ENCODE results near the gene TBC1D2. TPM values are rescaled to one million over a fixed set of nuclear protein-coding genes. Genes with fewer than 3 reads are reported as not detected.
A peak's percentile ranks its signal among the peaks of the same experiment; 100 is the strongest.

TBC1D2 gene
- total RNA-seq, 2 experiments from 2014 or later = 2.7 to 5.0 TPM

DNA sequence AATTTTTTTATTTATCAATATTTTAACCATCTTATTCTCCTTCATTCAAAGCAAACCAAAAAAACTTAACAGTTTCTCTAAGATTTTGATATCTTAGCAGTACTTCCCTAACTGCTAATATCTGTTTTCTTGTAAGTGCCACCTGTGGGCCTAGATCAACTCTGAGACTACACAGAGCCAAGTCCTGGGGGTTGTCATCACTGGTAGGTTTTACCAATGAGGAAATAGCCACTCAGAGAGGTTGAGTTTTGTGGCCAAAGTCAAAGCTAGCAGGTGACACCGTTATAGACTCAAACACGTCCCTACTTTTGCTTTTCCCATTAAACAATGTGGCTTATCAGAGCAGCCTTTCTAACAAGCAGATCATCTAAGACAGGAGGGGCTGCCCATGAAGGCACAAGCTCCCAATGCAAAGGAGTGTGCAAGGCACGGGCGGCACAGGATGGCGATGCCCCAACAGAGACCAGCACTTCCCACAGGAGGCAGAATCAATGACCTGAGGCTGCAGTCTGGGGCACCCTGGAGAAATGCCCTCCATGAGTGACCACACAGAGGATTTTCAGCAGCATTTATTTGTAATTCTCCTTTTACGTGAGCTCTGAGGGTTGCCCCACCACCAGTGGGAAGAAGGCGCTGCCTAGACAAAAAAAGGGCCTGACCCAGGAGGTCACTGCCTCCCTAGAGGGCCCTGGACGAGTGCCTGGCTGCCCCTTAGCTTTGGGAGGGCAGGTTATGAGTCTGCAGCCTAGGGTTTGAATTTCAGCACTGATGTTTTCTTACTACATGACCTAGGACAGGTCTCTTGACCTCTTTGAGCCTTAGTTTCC, 7.4 kb downstream of the TBC1D2 start:
- Mint-ChIP-seq H3K4me3 (no peak overlapping the region), H3K9me3 (ENCODE audit: low read depth) (no peaks in the 10 kb centered on the region), H3K27ac (no peak overlapping the region), H3K27me3 (no peaks in the 10 kb centered on the region), H3K4me1 (peaks cover 14% of the 10 kb centered on the region), H3K36me3 (no peaks in the 10 kb centered on the region)
- CTCF ChIA-PET = interaction anchor here (0.9 to 1.6 kb wide), 4 partner anchors 8 to 42 kb away, joined by 3 to 5 read pairs (median 4); no protein-coding TSS in a partner anchor
- no peak for ATAC-seq
- no peak for DNase-seq

DNA sequence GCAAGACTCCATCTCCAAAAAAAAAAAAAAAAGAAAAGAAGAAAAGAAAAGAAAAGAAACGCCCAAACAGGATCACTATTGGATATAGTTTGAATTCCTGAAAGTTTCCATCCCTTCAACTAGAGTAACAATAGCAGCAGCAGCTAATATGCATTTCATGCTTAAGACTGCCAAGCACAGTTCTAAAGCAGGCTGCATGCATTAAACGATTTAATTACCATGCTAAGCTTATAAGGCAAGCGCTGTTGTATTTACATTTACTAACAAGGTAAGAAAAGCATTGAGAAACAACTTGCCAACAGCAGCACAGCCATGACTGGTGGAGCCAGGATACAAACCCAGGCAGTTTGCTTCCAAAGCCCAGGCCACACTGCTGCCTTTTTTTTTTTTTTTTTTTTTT, 13.0 kb downstream of the TBC1D2 start:
- no peaks in the 10 kb centered on the region for H3K27me3 Mint-ChIP-seq
- H3K4me3 Mint-ChIP-seq = no peak overlapping the region
- ATAC-seq (no peak), DNase-seq (no peak)
- no peaks in the 10 kb centered on the region for H3K4me1 Mint-ChIP-seq
- CTCF ChIA-PET = no interaction called here
- H3K9me3 Mint-ChIP-seq (ENCODE audit: low read depth) = no peaks in the 10 kb centered on the region
- no peak overlapping the region for H3K27ac Mint-ChIP-seq
- H3K36me3 Mint-ChIP-seq = no peaks in the 10 kb centered on the region

DNA sequence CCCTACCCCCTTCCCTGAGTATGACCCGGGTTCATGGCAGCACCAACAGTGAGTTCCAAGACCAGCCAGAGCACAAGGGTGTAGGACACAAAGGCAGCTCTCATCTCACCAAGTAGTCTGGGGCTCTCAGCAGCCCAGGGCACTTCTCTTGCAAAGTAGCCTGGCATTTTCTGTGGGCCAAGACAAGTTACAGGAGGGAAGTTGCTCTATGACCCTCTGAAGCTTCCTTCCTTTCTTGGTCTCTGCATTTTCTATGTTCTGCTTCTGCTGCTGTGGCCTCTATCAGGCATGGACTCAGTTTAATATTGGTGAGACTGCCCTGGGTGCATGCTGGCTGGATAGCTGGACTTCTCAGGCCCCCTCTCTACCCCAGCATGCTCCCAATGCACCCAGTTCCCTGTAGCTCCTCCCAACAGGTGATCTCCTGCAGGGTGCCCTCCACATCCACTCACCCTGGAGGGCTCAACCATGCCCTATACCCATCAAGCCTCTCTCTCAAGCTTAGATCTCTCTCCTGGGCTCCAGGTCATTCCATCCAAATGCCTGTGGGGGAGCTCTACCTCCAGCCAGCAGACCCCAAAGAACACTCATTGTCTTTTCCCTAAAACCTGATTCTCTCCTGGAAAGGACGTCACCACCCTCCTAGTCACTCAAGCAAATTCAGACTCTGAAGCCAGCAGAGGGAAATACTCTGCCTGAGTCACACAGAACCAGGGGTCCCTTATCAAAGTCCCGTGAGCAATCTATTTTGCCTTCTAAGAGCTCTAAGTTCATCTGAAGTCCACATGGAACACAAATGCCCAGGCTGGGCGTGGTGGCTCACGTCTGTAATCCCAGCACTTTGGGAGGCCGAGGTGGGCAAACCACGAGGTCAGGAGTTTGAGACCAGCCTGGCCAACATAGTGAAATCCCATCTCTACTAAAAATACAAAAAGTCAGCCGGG, 13.8 kb downstream of the TBC1D2 start:
- H3K36me3 Mint-ChIP-seq = no peaks in the 10 kb centered on the region
- CTCF ChIA-PET = interaction anchor here (0.9 to 1.7 kb wide), 3 partner anchors 22 to 123 kb away, joined by 3 to 5 read pairs (median 5); partner anchors contain the start of gene TRIM14
- DNase-seq (no peak), ATAC-seq (no peak)
- no peaks in the 10 kb centered on the region for H3K27me3 Mint-ChIP-seq
- H3K4me3 Mint-ChIP-seq = no peak overlapping the region
- H3K9me3 Mint-ChIP-seq (ENCODE audit: low read depth) = no peaks in the 10 kb centered on the region
- H3K4me1 Mint-ChIP-seq = no peaks in the 10 kb centered on the region
- H3K27ac Mint-ChIP-seq = peak overlapping the region; percentile 6

DNA sequence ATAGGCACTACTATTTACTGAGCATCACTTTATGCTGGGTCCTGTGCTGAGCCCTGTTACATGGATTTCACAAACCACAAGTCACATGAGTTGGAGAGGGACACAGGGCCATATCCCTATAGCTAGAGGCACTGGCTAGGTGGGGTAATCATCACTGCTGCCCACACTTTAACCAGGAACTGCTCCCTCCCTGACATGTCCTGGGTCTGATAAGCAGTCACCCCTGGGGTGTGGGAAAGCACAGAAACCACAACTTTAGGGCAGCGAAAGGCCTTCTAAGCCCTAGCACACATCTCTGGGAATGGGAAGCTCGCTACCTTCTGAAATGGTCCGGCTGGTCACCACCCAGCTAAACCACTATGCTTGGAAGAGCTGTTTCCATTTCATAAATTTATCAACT, 15.0 kb downstream of the TBC1D2 start:
- no peak for ATAC-seq
- no peaks in the 10 kb centered on the region for H3K36me3 Mint-ChIP-seq
- H3K4me3 Mint-ChIP-seq = no peak overlapping the region
- no peaks in the 10 kb centered on the region for H3K27me3 Mint-ChIP-seq
- H3K9me3 Mint-ChIP-seq (ENCODE audit: low read depth) = no peaks in the 10 kb centered on the region
- CTCF ChIA-PET = interaction anchor here (1.4 to 1.7 kb wide), 2 partner anchors 23 to 122 kb away, joined by 5 read pairs; partner anchors contain the start of gene TRIM14
- no peaks in the 10 kb centered on the region for H3K4me1 Mint-ChIP-seq
- no peak for DNase-seq
- no peak overlapping the region for H3K27ac Mint-ChIP-seq

DNA sequence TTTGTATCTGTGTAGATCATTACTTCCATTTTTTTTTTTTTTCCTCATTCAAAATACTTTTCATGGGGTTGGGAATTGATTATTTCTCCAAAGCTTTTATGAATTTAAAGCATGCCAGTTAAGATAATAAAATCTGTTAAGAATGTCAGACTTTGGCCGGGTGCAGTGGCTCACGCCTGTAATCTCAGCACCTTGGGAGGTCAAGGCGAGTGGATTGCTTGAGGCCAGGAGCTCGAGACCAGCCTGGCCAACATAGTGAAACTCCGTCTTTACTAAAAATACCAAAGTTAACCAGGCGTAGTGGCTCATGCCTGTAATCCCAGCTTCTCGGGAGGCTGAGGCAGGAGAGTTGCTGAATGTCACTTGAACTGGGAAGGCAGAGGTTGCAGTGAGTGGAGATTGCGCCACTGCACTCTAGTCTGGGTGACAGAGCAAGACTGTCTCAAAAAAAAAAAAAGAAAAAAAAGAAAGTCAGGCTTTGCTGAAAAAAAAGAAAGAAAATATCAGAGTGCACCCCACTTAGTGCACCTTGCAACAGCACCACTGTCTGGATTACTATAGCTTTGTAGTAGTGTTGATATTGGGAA, 18.5 kb downstream of the TBC1D2 start:
- H3K4me1 Mint-ChIP-seq = no peaks in the 10 kb centered on the region
- H3K9me3 Mint-ChIP-seq (ENCODE audit: low read depth) = no peaks in the 10 kb centered on the region
- CTCF ChIA-PET = interaction anchor here (0.7 to 2.1 kb wide), 4 partner anchors 10 to 173 kb away, joined by 3 to 5 read pairs (median 3); no protein-coding TSS in a partner anchor
- H3K4me3 Mint-ChIP-seq = no peak overlapping the region
- no peaks in the 10 kb centered on the region for H3K36me3 Mint-ChIP-seq
- H3K27ac Mint-ChIP-seq = no peak overlapping the region
- DNase-seq (no peak), ATAC-seq (no peak)
- no peaks in the 10 kb centered on the region for H3K27me3 Mint-ChIP-seq

DNA sequence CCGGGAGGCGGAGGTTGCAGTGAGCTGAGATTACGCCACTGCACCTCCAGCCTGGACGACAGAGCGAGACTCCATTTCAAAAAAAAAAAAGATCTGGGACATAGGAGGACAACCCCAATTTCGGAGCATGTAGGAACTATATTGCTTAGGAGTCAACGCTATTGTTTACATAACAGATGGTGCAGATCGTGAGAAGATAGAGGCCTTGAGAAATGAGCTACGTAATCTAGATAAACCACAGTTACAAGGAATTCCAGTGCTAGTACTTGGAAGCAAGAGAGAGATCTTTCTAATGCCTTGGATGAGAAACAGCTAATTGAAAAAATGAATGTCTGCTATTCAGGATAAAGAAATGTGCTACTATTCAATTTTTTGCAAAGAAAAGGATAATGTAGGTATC, 20.3 kb downstream of the TBC1D2 start:
- DNase-seq (no peak), ATAC-seq (no peak)
- no peak overlapping the region for H3K27ac Mint-ChIP-seq
- H3K36me3 Mint-ChIP-seq = no peaks in the 10 kb centered on the region
- H3K9me3 Mint-ChIP-seq (ENCODE audit: low read depth) = no peaks in the 10 kb centered on the region
- CTCF ChIA-PET = interaction anchor here (1.2 to 2.1 kb wide), 5 partner anchors 9 to 116 kb away, joined by 3 to 5 read pairs (median 4); partner anchors contain the start of gene TRIM14
- no peak overlapping the region for H3K4me3 Mint-ChIP-seq
- no peaks in the 10 kb centered on the region for H3K4me1 Mint-ChIP-seq
- no peaks in the 10 kb centered on the region for H3K27me3 Mint-ChIP-seq

DNA sequence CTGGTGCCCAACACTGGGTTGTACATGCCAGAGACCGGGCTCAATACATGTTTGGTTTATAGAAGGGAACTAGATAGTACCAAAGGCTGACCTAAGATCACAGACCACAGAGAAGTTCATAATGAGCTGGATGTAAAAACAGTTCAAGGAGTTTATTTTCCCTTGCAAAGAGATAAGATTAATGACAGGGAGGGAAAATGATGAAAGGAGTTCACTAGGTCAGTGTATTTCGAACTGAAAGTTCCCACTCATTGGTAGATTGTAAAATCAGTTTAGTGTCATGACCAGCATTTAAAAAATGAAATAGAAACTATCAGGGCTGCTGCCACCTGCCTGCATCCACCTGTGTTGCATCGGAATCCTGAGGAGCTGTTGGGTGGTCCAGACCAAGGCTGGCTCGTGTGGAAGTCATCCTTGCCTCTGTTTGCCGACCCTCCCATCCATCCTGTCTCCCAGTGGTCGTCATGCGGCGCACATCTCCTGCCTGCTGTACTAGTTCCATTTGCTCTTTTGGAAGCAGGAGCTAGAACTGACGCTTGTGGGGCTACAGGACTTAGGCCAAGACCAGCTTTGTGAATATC, 21.1 kb downstream of the TBC1D2 start:
- no peaks in the 10 kb centered on the region for H3K9me3 Mint-ChIP-seq (ENCODE audit: low read depth)
- CTCF ChIA-PET = interaction anchor here (0.9 to 1.5 kb wide), 6 partner anchors 8 to 160 kb away, joined by 3 to 4 read pairs (median 4); partner anchors contain the start of gene TRIM14
- H3K4me1 Mint-ChIP-seq = no peaks in the 10 kb centered on the region
- no peak for ATAC-seq
- H3K36me3 Mint-ChIP-seq = no peaks in the 10 kb centered on the region
- no peak overlapping the region for H3K27ac Mint-ChIP-seq
- DNase-seq = no peak
- no peaks in the 10 kb centered on the region for H3K27me3 Mint-ChIP-seq
- no peak overlapping the region for H3K4me3 Mint-ChIP-seq

DNA sequence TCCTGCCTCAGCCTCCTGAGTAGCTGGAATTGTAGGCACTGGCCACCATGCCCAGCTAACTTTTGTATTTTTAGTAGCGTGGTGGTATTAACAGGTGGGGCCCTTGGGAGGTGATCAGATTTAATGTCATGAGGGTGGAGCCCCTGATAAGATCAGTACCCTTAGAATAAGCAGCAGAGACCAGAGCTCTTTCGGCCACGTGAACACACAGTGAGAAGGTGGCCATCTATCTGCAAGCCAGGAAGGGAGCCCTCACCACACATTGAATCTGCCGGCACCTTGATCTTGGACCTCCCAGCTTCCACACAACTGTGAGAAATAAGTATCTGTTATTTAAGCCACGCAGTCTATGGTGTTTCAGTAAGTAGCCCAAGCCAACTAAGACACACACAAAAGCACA, 22.5 kb downstream of the TBC1D2 start:
- H3K4me3 Mint-ChIP-seq = no peak overlapping the region
- no peaks in the 10 kb centered on the region for H3K4me1 Mint-ChIP-seq
- DNase-seq (no peak), ATAC-seq (no peak)
- H3K27ac Mint-ChIP-seq = no peak overlapping the region
- CTCF ChIA-PET = interaction anchor here (0.7 to 1.2 kb wide), 3 partner anchors 8 to 54 kb away, joined by 3 to 4 read pairs (median 3); no protein-coding TSS in a partner anchor
- H3K9me3 Mint-ChIP-seq (ENCODE audit: low read depth) = no peaks in the 10 kb centered on the region
- no peaks in the 10 kb centered on the region for H3K36me3 Mint-ChIP-seq
- H3K27me3 Mint-ChIP-seq = no peaks in the 10 kb centered on the region

DNA sequence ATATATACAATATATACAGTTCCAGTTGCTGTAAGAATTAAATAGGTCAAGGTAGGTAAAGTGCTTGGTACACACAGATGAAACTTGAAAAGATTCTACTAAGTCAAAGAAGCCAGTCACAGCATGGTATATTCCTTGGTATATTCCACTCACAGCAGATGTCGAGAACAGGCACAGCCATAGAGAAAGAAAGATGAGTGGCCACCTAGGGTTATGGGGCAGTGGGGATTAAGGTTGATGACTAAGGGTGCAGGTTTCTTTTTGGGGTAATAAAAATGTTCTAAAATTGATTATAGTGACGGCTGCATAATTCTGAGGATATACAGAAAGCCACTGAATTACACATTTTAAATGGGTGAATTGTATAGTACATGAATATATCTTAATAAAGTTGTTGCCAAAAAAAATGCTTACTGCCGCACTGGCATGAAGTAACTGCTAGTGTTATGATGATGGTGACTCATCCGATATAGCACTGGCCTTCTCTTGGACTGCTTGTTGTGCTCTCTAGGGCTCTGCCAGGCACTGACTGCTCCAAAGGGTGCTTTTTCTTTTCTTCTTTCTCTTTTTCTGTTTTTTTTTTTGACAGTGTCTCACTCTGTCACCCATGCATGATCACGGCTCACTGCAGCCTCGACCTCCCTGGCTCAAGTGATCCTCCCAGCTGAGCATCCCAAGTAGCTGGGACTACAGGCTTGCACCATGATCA, 23.5 kb downstream of the TBC1D2 start:
- ATAC-seq (no peak), DNase-seq (no peak)
- no peaks in the 10 kb centered on the region for H3K27me3 Mint-ChIP-seq
- H3K27ac Mint-ChIP-seq = no peak overlapping the region
- CTCF ChIA-PET = no interaction called here
- no peaks in the 10 kb centered on the region for H3K9me3 Mint-ChIP-seq (ENCODE audit: low read depth)
- no peak overlapping the region for H3K4me3 Mint-ChIP-seq
- H3K4me1 Mint-ChIP-seq = no peaks in the 10 kb centered on the region
- no peaks in the 10 kb centered on the region for H3K36me3 Mint-ChIP-seq

DNA sequence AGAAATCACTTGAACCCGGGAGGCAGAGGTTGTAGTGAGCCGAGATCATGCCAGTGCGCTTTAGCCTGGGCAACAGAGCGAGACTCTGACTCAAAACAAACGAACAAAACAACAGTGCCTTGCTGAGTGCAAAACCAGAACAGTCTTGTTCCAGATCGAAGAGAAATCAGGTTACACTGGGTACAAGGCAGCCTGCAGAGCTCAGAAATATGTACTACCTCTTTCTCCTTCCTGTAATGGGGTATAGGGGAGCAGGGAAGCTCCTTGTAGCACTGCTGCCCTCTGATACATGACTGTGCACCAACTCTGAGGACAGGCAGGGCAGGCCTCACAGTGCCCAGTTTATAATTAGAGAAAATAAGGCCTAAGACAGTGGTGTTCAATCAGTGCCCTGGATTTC, 24.7 kb downstream of the TBC1D2 start:
- CTCF ChIA-PET = no interaction called here
- Mint-ChIP-seq H3K4me3 (no peak overlapping the region), H3K27me3 (no peaks in the 10 kb centered on the region), H3K36me3 (no peaks in the 10 kb centered on the region), H3K27ac (no peak overlapping the region), H3K9me3 (ENCODE audit: low read depth) (no peaks in the 10 kb centered on the region), H3K4me1 (no peaks in the 10 kb centered on the region)
- no peak for DNase-seq
- ATAC-seq = no peak

DNA sequence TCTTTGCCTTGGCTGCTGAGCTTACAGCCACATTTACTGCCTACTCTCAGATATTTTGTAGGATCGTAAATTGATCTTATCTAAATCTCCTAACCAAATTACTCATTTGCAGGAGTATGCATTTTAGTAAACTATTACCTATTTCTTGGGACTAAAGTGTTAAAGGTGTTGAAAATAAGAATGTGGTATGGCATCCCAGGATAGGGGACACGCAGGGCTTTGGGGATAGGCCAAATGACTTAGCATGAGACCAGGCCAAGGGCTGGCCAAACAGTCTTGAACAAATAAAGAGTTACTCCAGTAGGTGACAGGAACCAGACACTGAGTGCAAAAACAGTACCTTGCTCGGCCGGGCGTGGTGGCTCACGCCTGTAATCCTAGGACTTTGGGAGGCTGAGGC, 25.1 kb downstream of the TBC1D2 start:
- Mint-ChIP-seq H3K4me3 (no peak overlapping the region), H3K27me3 (no peaks in the 10 kb centered on the region)
- no peak for DNase-seq

DNA sequence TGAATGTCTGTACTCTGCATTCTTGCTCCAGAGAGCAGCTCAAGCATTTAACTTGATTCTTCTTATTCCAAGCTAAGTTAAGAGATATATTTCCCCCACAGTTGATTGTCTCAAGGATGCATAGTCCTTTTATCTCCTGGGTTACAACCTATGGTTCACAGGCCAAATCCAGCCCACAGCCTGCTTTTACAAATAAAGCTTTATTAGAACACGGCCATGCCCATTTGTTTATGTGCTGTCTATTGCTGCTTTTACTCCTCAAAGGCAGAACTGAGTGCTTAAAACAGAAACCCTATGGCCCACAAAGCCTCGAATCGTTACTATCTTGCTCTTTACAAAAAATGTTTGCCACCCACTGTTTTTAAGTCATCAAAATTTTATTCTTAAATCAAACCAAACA, 25.8 kb downstream of the TBC1D2 start:
- Mint-ChIP-seq H3K27ac (no peak overlapping the region), H3K4me3 (no peak overlapping the region), H3K4me1 (no peaks in the 10 kb centered on the region), H3K27me3 (no peaks in the 10 kb centered on the region), H3K36me3 (no peaks in the 10 kb centered on the region), H3K9me3 (ENCODE audit: low read depth) (no peaks in the 10 kb centered on the region)
- DNase-seq (no peak), ATAC-seq (no peak)
- CTCF ChIA-PET = interaction anchor here (1.5 kb wide), 1 partner anchor 111 kb away, joined by 3 read pairs; the partner anchor contains the start of gene TRIM14

More for the DNA sequence above, 25.1 kb downstream of the TBC1D2 start:
- ATAC-seq = no peak
- Mint-ChIP-seq H3K9me3 (ENCODE audit: low read depth) (no peaks in the 10 kb centered on the region), H3K4me1 (no peaks in the 10 kb centered on the region), H3K27ac (no peak overlapping the region), H3K36me3 (no peaks in the 10 kb centered on the region)
- CTCF ChIA-PET = no interaction called here

Data from activated CD8-positive, alpha-beta memory T cell treated with anti-CD3 and anti-CD28 coated beads, Interleukin-2, amount 10 ng/mL, durations not matched to agents 7 days and 5 days (primary cell).